ENCODE measurements around the gene PDCD11. TPM values are rescaled to one million over a fixed set of nuclear protein-coding genes. Genes with fewer than 3 reads are reported as not detected.
"Not testable (repeated sequence)": the region's sequence is repeated elsewhere in the genome, so short reads cannot be mapped to it uniquely, and the experiment has no call there.

PDCD11 gene
- polyA plus RNA-seq, 4 donors: 31.0 to 36.1 (median 34.8) TPM

DNA sequence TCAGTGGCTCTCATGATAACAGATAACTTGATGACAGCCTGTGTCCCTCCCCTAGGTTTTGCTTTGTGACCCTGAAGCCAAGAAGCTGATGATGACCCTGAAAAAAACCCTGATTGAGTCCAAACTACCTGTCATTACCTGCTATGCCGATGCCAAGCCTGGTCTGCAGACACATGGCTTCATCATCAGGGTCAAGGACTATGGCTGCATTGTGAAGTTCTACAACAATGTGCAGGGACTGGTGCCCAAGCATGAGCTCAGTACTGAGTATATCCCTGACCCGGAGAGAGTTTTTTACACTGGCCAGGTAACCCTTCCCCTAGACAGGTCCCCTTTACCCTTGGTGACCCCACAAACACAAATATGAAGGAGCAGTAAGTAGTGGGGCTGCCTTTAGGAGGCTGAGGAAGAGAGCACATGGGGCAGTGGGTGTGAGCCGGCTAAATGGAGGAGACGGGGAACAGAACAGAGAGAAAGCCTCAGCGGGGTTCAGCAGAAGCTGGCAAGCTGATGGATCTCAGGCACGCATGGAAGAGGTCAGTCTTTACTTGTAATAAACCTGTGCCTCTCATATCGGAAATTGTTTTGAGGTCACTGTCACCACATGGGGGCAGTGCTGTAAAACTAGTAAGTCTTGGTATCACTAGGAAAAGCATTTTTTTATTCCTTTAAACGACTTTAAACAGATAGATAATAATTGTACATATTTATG lies 20.2 kb downstream of the PDCD11 start:
- peak; percentile 43 to 53 (median 49) for DNase-seq (ENCODE audit: low read depth in 4 of 4, low spot score in 3 of 4)

DNA sequence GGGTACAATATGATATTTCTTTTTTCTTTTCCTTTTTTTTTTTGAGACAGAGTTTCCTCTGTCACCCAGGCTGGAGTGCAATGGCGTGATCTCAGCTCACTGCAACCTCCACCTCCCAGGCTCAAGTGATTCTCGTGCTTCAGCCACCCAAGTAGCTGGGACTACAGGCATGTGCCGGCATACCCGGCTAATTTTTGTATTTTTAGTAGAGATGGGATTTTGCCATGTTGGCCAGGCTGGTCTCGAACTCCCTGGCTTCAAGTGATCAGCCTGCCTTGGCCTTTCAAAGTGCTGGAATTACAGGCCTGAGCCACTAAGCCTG lies 20.7 kb downstream of the PDCD11 start:
- DNase-seq (ENCODE audit: low read depth in 4 of 4, low spot score in 3 of 4): not testable (repeated sequence)

DNA sequence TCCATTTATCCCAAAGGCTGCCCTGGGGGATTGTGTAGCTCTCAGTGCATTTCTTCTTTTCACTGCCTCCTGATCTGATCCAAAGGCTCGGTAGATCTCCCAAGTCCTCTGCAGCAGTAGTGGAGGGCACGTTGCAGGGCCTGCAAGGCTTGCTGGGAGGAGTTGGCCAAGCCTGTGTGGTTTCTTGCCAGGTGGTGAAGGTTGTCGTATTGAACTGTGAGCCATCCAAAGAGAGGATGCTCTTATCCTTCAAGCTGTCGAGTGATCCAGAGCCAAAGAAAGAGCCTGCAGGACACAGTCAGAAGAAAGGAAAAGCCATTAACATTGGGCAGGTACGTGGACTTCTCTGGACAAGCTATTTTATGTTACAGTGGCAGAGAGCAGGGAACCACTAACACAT lies 21.2 kb downstream of the PDCD11 start:
- no peak for DNase-seq (ENCODE audit: low read depth in 4 of 4, low spot score in 3 of 4)

DNA sequence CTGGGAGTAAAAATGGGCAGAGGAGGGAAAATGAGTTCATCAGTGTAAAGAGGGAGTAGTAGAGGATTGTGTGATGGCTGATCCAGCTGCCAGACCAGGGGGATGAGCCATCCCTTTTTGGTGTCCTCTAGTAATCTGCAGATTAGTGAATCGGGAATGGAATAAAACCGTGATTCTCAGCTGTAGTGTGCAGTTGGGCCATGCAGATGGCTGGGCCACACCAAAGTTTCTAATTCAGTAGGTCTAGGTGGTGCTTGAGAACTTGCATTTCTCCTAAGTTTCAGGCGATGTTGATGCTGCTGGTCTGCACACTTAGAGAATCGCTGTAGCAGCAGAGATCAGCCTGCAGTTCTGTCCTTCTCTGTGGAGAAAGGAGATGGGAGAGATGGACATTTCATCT lies 22.7 kb downstream of the PDCD11 start:
- DNase-seq (ENCODE audit: low read depth in 4 of 4, low spot score in 3 of 4): no peak

DNA sequence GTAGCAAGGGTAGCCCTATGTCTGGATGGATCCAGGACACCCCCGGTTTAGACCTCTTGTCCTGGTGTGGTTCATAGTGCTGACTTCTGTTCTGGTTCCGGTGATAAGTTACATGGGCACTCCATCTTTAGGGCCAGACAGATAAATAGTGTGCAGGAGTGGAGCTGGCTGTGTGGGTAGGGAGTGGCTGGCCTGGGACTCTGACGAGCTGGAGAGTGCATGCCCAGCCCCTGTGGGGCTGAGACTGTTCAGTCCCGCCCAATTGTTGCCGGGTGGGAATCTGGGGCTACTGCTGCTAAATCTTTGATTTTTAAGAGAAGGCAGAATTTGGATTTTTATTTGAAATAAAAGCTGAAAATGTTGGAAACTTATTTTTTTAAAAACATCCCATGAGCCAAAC lies 27.3 kb downstream of the PDCD11 start:
- DNase-seq (ENCODE audit: low read depth in 4 of 4, low spot score in 3 of 4): no peak

DNA sequence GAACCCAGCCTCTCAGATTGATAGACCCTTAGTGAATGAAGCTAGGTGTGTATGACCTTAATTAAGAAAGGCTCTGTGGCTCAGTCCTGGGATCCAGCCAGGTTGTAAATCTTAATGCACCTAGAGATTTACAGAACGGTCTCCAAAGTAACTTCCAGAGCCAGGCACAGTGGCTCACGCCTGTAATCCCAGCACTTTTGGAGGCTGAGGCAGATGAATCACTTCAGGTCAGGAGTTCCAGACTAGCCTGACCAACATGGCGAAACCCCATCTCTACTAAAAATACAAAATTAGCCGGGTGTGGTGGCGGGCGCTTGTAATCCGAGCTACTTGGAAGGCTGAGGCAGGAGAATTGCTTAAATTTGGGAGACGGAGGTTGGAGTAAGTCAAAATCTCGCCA lies 31.4 kb downstream of the PDCD11 start:
- DNase-seq (ENCODE audit: low read depth in 4 of 4, low spot score in 3 of 4): no peak

DNA sequence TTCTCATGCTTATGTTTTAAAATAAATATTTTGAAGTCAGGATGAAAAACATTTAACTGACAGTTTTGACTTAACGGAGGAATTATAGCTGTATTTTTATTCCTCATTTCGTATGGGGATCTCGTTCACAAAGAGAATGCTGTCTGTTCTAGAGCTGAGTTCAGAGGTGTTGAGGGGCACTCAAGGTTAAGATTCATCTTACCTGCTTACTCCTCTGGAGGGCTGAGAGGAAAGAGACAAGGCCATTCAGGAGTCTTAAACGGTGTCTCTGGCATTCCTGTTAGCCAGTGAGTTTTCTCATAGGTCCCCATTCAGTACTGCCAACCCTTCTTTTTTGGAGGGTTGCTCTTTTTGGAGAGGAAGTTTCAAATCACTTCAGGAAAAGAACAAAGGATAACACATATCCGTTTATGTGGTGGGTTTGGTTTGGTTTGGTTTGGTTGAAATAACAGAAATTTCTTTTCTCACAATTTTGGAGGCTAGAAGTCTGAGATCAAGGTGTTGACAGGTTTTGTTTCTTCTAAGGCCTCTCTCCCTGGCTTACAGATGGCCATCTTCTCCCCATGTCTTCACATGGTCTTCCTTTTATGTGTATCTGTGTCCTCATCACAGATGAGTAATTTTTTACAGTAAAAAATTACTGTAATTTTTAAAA lies 32.7 kb downstream of the PDCD11 start:
- DNase-seq (ENCODE audit: low read depth in 4 of 4, low spot score in 3 of 4): no peak

DNA sequence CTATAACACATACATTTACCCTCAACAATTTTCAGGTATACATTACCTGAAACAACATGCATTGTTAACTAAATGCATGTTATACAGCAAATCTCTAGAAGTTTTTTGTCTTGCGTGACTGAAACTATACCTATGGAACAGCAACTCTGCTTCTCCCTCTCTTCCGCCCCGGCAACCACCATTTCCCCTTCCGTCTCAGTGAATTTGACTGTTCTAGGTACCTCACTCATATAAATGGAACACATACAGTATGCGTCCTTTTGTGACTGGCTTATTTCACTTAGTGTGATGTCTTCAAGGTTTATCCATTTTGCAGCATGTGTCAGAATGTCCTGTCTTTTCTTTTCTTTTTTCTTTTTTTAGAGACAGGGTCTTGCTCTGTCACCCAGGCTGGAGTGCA lies 33.2 kb downstream of the PDCD11 start:
- no peak for DNase-seq (ENCODE audit: low read depth in 4 of 4, low spot score in 3 of 4)

DNA sequence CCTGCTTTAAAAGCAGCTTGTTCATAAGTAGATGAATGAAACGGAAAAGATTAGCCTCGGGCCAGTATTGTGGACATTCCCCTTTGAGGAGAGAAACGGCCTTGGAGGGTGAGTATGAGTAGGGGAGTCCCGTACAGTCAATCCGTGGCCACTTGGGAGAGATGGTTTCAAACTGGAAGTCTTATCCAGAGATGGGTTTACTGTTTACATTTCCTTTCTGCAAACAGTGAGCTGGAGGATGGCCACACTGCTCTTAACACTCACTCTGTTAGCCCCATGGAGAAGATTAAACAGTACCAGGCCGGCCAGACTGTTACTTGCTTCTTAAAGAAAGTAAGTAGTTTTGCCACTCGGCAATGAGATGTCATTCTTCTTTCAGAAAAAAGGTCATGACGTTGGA lies 35.5 kb downstream of the PDCD11 start:
- no peak for DNase-seq (ENCODE audit: low read depth in 4 of 4, low spot score in 3 of 4)

DNA sequence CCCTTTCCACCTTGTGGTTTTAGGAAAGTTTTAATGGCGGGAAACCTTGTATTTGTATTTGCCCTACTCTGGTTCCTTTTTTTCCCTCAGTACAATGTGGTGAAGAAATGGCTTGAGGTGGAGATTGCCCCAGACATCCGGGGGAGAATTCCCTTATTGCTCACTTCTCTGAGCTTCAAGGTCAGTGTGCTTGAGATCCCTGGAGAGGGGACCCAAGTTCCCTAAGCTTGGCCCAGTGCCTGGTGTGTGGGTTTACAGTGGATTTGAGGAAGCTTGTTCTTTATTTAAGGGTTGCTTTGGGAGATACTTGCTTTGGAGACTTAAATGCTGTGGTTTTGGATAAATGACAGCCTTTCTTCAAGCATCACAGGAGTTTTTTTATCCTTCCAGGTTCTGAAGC lies 37.4 kb downstream of the PDCD11 start:
- no peak for DNase-seq (ENCODE audit: low read depth in 4 of 4, low spot score in 3 of 4)

DNA sequence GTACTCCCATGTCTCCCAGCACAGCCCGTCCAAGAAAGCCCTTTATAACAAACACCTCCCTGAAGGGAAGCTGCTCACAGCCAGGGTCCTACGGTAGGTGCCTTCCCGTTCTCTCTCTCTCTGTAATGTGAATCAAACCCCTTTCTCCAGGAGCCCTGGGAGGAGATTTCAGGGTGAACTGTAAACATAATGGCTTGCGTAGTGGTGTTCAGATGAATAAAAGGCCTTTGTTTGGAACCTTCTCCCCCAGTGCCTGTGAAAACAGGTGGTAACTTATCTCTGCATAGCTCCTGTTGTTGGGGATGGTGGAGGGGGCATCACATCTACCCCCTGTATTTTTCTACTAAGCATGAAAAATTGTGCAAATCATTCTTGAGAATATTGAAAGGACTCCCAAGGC lies 43.4 kb downstream of the PDCD11 start:
- DNase-seq (ENCODE audit: low read depth in 4 of 4, low spot score in 3 of 4): no peak

DNA sequence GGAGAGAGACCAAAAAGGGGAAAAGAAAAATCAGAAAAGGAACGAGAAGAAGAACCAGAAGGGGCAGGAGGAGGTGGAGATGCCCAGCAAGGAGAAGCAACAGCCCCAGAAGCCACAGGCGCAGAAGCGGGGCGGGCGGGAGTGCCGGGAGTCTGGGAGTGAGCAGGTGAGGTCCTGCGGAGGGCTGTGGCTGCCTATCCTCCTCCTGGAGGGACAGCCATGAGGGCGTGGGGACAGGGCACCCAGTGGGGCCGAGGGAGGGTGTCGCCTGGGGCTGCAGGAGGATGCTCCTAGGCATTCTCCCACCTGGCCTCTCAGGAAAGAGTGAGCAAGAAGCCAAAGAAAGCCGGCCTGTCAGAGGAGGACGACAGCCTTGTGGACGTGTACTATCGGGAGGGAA lies 44.0 kb downstream of the PDCD11 start:
- no peak for DNase-seq (ENCODE audit: low read depth in 4 of 4, low spot score in 3 of 4)

DNA sequence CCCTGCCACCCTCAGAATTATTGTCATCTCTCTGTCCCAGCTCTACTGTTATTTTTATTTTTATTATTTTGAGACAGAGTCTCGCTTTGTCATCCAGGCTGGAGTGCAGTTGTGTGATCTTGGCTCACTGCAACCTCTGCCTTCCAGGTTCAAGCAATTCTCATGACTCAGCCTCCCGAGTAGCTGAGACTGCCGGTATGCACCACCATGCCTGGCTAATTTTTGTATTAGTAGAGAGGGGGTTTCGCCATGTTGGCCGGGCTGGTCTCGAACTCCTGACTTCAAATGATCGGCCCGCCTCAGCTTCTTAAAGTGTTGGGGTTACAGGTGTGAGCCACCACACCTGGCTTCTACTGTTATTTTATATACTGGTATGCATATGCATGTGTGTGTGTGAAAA lies 44.8 kb downstream of the PDCD11 start:
- no peak for DNase-seq (ENCODE audit: low read depth in 4 of 4, low spot score in 3 of 4)

DNA sequence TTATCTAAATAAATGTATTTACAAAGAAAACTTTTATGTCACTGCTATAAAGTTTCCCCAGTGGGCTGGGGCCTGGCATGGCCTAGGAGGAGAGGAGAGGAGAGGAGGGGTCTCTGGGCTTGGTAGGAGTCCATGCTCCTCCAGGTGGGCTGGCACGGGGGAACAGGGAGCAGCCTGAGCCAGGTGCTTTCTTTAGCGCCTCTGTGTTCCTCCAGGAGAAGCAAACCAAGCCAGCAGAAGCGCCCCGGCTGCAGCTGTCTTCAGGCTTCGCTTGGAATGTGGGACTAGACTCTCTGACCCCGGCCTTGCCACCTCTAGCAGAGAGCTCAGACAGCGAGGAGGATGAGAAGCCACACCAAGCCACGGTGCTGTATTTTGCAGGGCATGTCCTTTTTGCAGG lies 45.2 kb downstream of the PDCD11 start:
- no peak for DNase-seq (ENCODE audit: low read depth in 4 of 4, low spot score in 3 of 4)

DNA sequence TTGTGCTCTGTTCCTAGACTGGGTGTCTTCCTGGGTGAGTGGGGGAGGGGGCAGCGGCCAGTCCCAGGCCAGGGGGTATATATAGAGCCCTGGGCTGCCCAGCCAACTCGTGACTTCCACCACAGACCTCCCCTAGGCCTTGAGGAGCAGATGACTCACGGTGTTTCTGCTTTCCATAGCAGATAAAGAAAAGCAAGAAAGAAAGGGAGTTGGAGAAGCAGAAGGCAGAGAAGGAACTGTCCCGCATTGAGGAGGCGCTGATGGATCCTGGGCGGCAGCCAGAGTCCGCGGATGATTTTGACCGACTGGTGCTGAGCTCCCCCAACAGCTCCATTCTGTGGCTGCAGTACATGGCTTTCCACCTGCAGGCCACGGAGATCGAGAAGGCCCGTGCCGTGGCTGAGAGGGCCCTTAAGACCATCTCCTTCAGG lies 45.6 kb downstream of the PDCD11 start:
- no peak for DNase-seq (ENCODE audit: low read depth in 4 of 4, low spot score in 3 of 4)

DNA sequence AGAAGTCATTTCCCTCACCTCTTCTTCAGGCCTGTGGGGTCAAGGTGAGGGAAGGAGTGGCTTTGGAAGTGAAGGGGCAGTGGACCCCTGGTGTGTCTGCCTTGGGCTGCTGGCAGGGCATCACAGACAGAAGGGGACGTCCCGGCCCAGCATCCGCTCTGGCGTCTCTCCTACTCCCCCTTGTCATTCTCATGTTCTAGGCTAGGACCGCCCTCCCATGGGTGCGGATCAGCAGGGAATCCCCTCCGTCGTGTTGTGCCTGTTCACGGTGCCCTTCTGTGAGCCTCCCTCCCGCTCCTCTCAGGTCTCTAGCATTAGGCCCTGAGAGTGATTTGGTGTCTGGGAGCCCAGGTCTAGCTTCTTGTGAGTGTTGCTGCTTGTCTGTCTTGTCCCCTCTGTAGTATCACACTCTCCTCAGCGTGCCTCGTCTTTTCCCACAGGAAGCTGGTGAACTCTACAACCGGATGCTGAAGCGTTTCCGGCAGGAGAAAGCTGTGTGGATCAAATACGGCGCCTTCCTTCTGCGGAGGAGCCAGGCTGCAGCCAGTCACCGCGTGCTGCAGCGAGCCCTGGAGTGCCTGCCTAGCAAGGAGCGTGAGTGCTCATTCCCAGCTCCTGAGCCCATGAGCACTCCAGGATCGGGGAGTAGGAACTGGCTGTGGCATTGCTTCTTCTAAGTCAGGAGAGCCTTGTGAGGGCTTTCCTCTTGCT lies 47.2 kb downstream of the PDCD11 start:
- DNase-seq (ENCODE audit: low read depth in 4 of 4, low spot score in 3 of 4): no peak

DNA sequence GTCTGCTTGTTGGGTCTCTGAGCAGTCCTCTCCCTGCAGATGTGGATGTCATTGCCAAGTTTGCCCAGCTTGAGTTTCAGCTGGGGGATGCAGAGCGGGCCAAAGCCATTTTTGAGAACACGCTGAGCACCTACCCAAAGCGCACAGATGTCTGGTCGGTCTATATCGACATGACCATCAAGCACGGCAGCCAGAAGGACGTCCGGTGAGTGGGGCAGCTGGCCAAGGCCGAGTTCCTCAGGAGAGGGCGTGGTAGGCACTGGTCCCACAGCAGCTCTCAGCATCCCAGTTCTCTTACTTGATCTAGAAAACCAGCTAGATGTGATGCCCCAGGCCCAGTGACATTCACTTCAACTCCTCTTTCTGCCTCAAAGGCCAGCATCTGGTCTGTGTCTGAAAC lies 48.1 kb downstream of the PDCD11 start:
- no peak for DNase-seq (ENCODE audit: low read depth in 4 of 4, low spot score in 3 of 4)

DNA sequence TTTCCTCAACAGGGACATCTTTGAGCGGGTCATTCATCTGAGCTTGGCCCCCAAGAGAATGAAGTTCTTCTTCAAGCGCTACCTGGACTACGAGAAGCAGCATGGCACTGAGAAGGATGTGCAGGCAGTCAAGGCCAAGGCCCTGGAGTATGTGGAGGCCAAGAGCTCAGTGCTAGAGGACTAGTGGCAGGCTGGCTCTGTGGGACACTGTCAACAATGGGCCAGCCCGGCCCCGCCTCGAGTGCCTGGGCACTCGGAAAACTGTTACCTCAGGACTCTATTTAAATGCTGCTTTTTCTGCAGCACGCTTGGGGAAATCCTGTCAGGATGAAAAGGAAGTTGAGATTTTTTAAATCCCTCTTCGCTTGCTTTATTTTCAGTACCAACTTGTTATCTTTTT lies 48.9 kb downstream of the PDCD11 start:
- DNase-seq (ENCODE audit: low read depth in 4 of 4, low spot score in 3 of 4): no peak

DNA sequence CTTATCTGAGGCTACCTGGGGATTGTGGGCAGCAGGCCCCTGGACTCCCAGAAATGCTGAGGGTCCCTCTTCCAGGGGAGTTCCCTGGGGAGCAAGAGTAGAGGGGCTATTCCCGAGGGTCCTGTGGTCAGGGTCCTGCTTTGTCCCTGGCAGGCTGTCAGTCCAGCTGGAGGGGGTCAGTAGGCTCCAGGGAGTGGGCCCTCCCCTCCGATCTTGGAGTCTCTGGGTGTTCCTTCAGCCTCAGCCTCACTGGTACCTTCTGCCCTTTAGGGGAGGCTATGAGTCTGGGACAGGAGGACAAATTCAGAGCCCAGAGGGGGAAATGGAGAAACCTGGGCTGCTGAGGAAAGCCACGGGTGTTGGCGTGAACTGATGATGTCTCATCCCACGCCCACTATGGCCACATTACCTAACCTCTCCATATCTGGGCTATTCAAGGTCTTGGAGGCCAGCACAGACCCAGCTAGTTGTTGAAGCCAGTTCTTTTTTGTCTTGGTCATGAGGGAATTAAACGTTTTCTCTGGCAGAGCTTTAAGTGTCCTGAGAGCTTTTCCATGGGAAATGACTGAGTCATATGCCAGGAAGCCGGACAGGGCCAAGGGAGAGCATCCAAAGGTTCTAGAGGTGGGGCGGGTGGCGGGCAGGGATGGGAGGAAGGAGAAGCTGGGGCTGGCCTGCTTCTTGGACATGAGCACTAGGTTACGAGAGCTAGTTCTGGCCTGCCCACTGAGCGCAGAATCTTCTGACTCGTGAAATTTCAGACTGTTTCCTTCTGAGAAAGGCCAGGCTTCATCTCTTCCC lies 49.5 kb downstream of the PDCD11 start:
- no peak for DNase-seq (ENCODE audit: low read depth in 4 of 4, low spot score in 3 of 4)

DNA sequence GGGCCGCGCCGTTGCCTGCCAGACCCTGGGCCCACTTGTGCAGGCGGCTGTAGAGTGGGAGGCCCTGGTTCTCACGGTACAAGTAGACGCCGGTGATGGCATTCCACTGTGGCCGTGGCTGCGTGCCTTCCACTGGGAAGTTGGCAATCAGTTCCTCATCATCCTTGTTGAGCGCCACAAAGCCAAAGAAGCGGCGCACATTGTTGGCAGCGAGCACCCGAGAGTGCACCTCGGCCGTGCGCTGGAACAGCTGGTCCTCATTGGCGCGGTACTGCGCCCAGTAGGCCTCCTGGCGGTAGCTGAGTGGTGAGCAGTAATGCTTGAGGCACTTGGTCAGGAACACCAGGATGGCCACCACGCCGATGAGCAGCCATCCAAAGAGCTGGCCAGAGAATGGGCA lies 50.8 kb downstream of the PDCD11 start:
- DNase-seq (ENCODE audit: low read depth in 4 of 4, low spot score in 3 of 4): no peak

DNA sequence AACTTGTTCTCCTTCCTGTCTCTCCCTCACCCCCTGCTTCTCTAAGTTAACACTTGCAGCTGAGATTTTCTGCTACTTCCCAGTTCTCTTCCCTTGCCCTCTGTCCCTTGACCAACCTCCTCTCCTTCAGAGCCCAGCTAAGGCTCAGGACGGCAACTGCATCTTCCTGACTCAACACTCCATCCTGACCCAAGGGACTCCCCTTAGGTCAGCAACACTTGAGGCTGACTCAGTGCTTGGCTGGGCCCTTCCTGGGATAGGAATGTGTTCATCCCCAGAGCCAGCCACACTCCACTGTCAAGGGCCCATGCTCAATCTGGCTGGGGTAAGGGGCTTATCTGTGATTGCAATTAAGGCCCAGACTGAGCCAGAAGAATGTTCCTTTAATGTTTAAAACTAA lies 52.3 kb downstream of the PDCD11 start:
- DNase-seq (ENCODE audit: low read depth in 4 of 4, low spot score in 3 of 4): no peak

Data from right renal pelvis (tissue), 4 donors.